Pulmonary artery endothelial cell (primary cell): ENCODE measurements around the gene PTN. TPM values are rescaled to one million over a fixed set of nuclear protein-coding genes. Genes with fewer than 3 reads are reported as not detected.
"Not testable (repeated sequence)": the region's sequence is repeated elsewhere in the genome, so short reads cannot be mapped to it uniquely, and the experiment has no call there.

Source experiments
- DNase-seq: peaks from one replicate; pipeline ENCODE4 v3.0.0-alpha.2; 2011; ENCODE audit warnings: low read depth, low spot score
- total RNA-seq: library from RNA; depleted of rRNA; stranded (reverse); fragments of >200 nt; gene quantifications from 2 replicates; pipeline ENCODE4 v1.2.3, GENCODE V29; 2014

The PTN gene
- total RNA-seq, 1 donor from 2014 or later, result 0.13 TPM

GRCh38 chr7:137181619-137182018 is 161.9 kb downstream of the PTN start:
- not testable (repeated sequence) for DNase-seq
